Measurements from ENCODE around the gene FOXB2.

FOXB2 gene

DNA sequence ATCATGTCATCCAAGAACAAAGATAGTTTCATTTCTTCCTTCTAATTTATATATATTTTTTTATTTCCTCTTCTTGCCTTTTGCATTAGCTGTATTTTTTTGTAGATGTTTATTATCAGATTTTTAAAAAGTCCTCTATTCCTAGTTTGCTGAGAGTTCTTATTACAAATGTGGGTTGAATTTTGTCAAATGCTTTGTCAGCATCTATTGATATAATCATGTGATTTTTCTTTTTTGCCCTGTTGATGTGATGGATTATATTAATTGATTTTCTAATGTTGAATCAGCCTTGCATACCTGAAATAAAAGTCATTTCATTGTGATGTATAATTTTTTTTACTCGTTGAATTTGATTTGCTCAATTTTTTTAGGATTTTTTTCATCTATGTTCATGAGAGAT lies 46.9 kb downstream of the FOXB2 start:
- DNase-seq (ENCODE audit: low read depth): no peak

Data from activated T-cell treated with anti-CD3 and anti-CD28 coated beads for 24 hours (primary cell).